NCI-H446 (cell line): ENCODE results near the gene MOB3A.
"Not testable (repeated sequence)": the region's sequence is repeated elsewhere in the genome, so short reads cannot be mapped to it uniquely, and the experiment has no call there.

ENCODE experiments used
- DNase-seq, 2 experiments: peaks; one replicate each; lab custom pipeline; 2025; lab: John Stamatoyannopoulos, UW

Gene MOB3A

DNA sequence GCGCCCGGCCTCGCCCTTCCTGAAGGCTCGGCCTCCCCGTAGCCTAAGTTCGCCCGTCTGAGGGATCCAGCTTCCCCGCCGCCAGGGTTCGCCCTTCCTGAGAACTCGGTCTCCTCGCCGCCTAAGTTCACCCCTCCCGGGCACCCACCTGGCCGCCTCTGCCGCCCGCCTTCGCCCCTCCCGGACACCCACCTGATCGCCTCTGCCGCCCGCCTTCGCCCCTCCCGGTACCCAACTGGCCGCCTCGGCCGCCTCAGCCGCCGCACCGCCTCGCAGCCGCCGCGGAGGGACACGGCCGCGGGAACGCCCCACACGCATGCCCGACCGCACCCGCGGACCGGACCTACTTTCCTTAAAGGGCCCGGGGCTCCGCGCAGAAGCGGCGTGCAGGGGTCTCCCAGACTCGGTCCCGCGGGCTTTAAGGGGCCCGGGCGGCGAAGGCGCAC lies at the start of gene MOB3A:
Gene MOB3A (minus strand): TSS at position 293 of the 446 bp plus-strand sequence. CDS start 17,766 bp downstream, outside the sequence.
- DNase-seq = peak in 1 of 2 experiments; percentile 98

GRCh38 chr19:2145831-2146241 lies 49.7 kb upstream of the MOB3A start:
- DNase-seq = no peak

- DNase-seq = no peak
These were observed 48.1 kb upstream of the MOB3A start for GRCh38 chr19:2144190-2144589.

GRCh38 chr19:2142173-2142829 lies 46.2 kb upstream of the MOB3A start:
- no peak for DNase-seq

- DNase-seq = no peak
These were observed 44.0 kb upstream of the MOB3A start for GRCh38 chr19:2140138-2140569.

DNA sequence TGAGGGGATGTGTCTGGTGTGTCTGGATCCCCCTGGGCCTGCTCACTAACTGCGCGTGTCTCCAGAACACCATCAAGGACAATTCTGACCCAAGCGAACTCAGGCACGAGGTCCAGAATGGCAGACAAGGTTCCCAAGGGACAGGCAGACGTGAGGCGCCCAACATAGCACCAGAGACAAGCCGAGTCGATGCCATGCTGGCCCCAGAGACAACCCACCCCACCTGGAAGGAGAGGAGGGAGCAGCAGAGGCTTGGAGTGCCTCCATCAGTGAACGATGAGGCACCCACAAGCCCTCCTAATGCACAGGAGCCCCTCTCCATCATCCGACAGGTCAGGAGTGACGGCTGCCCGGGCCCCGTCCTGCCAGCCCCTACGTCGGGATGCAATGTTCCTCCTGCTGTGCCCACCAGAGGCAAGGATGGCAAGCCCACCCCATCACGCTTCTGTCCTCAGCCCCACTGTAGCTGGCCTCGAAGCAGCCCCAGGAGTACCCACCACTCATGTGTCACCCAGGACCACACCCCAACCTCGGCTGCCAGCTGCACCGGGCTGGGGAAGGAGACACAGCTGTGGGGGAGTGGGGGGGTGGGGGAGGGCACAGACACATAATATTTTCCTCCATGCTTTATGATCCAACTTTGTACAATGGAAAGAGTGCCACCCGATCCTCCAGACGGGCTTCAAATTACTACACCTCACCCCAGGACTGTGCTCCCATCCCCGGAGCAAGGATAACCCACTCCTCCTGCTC lies 43.4 kb upstream of the MOB3A start:
- no peak for DNase-seq

DNA sequence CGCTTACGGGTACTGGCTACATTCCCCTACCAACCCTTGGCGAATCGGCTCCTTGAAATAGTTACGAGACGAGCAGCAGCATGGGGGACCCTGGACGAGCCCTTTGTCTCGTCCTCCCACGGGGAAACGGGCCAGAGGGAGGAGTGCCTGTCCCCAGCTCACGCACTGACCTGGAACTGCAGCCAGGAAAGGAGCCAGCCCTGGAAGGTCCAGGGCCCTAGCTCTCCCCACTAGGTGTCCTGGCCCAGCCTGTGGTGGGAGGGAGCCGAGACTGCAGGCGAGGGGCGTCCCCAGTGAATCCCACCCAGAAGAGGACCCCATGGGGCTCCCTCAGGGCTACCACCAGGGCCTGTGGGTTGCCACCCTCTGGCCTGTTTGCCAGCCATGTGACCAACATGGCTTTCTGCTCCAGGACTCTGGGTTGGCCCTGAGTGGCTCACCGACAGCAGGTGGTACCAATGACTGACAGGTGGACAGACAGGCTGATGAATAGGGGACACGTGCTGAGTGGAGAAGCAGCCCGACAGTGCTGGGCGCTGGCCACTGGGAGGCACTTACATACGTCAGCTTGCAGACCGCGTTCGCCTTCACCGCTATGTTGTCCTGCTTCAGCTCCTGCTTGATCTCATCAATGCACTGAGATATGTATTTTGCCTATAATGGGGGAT lies 42.1 kb upstream of the MOB3A start:
- no peak for DNase-seq

GRCh38 chr19:2136796-2137195 lies 40.7 kb upstream of the MOB3A start:
- DNase-seq = no peak

- no peak for DNase-seq
These were observed 39.6 kb upstream of the MOB3A start for GRCh38 chr19:2135474-2136402.

GRCh38 chr19:2132731-2133490 lies 36.8 kb upstream of the MOB3A start:
- no peak for DNase-seq

GRCh38 chr19:2132191-2132590 lies 36.1 kb upstream of the MOB3A start:
- no peak for DNase-seq

GRCh38 chr19:2131012-2131975 lies 35.2 kb upstream of the MOB3A start:
- not testable (repeated sequence) for DNase-seq

- DNase-seq = no peak
These were observed 34.0 kb upstream of the MOB3A start for GRCh38 chr19:2129892-2130770.

DNA sequence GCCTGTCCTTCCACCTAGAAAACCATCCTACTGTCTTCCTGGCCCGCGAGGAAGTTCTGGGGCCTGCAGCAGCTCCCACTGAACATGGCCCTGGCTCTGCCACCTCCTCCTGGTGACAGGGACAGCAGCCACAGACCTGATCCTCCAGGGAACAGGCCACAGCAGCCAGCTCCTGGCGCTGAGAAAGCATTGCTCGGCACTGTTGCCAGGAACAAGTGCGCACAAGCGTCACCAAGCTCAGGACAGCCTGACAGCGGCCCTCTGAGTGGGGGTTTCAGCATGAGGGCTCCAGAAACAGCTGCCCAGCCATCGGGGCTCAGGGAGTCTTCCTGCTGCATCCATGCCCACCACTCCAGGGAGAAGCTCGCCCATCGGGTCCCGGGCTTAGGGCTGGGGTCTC lies 33.4 kb upstream of the MOB3A start:
- DNase-seq = no peak

DNA sequence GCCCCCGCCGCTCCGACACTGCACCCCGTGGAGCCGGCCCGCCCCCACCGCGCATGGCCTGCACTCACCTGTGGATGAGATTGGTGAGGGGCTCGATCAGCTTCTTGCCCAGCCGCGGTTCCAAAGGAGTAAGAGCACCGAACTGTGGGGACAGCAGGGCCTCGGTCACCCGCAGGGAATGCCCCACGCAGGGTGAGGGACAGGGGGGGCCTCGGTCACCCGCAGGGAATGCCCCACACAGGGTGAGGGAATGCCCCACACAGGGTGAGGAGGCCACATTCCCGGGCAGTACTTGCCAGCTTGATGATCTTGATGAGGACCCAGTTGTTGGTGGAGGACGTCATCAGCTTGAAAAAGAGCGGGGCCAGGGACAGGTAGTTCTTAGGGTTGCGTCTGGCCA lies 32.9 kb upstream of the MOB3A start:
- no peak for DNase-seq

- not testable (repeated sequence) for DNase-seq
These were observed 32.1 kb upstream of the MOB3A start for GRCh38 chr19:2128252-2128651.

DNA sequence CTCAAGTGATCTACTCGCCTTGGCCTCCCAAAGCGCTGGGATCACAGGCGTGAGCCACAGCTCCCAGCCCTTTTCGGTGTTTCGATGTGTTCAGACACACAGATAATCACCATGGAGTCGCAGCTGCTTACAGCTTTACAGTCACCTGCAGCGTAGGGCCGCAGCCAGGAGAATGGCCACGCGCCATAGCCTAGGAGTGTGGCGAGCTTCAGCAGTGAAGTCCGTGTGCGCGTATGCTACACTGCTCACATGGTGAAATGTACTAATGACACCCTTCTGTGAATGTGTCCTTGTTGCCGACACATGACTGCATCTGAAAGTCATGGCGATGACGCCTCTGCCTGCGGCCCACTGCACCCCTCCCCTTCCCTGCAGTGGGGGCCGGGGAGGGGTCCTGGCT lies 31.6 kb upstream of the MOB3A start:
- DNase-seq = no peak

- no peak for DNase-seq
These were observed 30.9 kb upstream of the MOB3A start for GRCh38 chr19:2126879-2127518.
